ENCODE measurements around the gene PYROXD2. TPM values are rescaled to one million over a fixed set of nuclear protein-coding genes. Genes with fewer than 3 reads are reported as not detected.

PYROXD2 gene
- total RNA-seq, 1 donor from 2014 or later = 2.8 TPM

DNA sequence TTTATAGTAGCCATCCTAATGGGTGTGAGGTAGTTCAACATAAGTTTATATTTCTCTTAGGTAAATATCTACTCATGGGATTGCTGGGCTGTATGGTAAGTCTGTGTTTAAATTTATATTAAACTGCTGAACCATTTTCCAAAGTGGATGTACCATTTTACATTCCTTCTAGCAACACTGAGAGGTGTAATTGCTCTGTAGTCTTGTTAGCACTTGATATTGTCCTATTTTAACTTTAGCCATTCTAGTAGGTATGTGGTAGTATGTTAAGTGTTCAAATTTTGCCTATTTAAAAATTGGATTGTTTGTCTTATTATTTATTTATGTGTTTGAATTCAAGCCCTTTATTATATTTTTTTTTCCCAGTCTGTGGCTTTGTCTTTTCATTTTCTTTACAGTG, 34.3 kb upstream of the PYROXD2 start:
- Mint-ChIP-seq H3K36me3 (ENCODE audit: low read depth) (peaks cover 9% of the 10 kb centered on the region), H3K4me3 (ENCODE audit: low read depth) (no peak overlapping the region), H3K4me1 (ENCODE audit: low read depth) (peaks cover 22% of the 10 kb centered on the region), H3K9me3 (no peaks in the 10 kb centered on the region), H3K27me3 (ENCODE audit: low read depth) (peaks cover 22% of the 10 kb centered on the region), H3K27ac (no peak overlapping the region)
- DNase-seq (ENCODE audit: low spot score) = no peak
- intact Hi-C loops (cut with micrococcal nuclease) = loop anchor here (5.0 to 10.0 kb wide), 3 partner anchors 314 to 1558 kb away; partner anchors contain the start of genes DNMBP, GOT1 and R3HCC1L

DNA sequence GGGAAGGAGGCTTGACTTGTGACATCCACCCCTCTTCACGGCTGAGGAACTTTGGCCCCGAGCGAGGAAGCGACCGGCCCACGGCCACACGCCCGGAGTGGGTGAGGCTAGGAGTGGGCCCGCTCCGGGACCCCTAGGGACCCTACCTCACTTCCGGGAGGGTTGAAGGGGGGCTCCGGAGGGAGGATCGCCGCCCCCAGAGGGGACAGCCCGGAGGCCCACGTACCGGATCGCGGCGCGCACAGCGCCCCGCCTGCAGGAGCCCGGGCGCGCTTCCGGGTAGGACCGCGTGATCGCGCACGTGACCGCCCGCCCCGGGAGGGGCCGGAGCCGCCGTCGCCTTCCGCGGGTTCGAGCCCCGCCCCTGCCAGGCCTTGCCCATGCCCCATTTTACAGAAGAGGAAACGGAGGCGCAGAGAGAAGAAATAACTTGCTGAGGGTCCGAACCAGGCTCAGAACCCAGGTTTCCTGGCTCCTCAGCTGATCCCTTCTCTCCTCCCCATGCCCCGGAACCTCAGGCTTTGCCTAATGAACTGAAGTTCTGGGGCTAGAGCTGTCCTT, 31.8 kb upstream of the PYROXD2 start, which contains the start of gene HPS1:
Gene HPS1, minus strand, starts transcription at position 275 of the 561 bp plus-strand sequence. CDS start 3,695 bp downstream, outside the sequence.
- peak; percentile 75 for DNase-seq (ENCODE audit: low spot score)
- H3K27me3 Mint-ChIP-seq (ENCODE audit: low read depth) = peaks cover 14% of the 10 kb centered on the region

DNA sequence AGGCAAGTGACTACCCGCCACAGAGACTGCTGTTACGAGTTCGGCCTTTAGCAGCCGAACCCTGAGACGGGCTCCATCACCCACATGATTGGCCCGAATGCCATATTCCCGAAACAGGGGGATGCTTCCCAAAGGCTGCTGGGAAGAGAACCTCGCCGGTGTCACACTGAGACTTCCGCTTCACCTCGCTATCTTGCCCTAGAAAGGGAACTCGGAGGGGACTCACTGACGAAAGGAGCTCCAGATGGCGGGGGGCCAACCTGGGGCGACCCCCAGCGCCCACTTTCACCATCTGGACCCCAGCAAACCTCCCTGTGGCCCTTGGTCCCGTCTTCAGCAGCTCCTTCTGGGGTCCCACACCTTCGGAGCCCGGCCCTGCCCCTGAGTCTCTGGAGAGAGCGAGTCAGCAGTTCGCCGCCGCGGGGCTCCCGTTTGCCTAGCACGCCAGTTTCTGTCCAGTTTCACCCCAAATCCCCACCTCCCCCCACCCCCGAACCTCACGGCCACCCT, 31.2 kb upstream of the PYROXD2 start:
- intact Hi-C loops (cut with micrococcal nuclease) = loop anchor here (5.0 to 10.0 kb wide), 3 partner anchors 311 to 1561 kb away; partner anchors contain the start of genes DNMBP, GOT1 and R3HCC1L

More for the DNA sequence above, 31.8 kb upstream of the PYROXD2 start, which contains the start of gene HPS1:
- Mint-ChIP-seq H3K4me1 (ENCODE audit: low read depth) (peaks cover 26% of the 10 kb centered on the region), H3K36me3 (ENCODE audit: low read depth) (peaks cover 32% of the 10 kb centered on the region), H3K4me3 (ENCODE audit: low read depth) (peak within 1 kb of the TSS; percentile 90), H3K27ac (peak within 1 kb of the TSS; percentile 81), H3K9me3 (no peaks in the 10 kb centered on the region)
- intact Hi-C loops (cut with micrococcal nuclease) = loop anchor here (5.0 to 10.0 kb wide), 3 partner anchors 312 to 1561 kb away; partner anchors contain the start of genes DNMBP, GOT1 and R3HCC1L

DNA sequence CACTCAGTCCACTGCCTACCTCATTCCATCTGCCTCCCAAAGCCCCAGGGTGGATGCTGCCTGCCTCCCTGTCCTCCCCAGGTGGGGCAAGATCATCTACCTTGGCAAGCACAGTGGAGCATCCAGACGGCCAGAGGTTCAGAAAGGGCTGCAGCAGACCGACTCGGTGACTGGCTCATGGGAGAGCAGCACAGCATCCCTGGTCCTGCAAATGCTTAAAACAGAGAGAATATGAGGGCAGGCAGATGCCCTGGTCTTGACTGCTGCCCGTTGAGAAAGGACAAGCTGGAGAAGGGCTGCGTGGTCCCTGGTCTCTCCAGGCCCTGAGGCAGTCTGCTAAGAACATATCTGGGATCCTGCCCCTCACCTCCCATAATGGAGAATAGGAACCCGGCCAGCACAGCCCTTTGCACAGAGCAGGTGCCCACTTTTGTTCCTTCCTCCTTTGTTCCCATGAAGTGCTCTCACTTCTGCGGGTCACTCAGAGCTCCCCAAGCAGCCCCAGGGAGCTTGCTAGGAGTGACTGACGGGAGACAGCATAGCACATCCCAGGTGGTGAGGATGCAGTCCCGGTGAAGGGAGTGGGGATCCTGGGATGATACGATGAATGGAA, 30.3 kb upstream of the PYROXD2 start:
- Mint-ChIP-seq H3K36me3 (ENCODE audit: low read depth) (peaks cover 45% of the 10 kb centered on the region), H3K27ac (no peak overlapping the region), H3K4me3 (ENCODE audit: low read depth) (peak overlapping the region; percentile 90), H3K27me3 (ENCODE audit: low read depth) (peaks cover 8% of the 10 kb centered on the region), H3K9me3 (no peaks in the 10 kb centered on the region), H3K4me1 (ENCODE audit: low read depth) (peaks cover 32% of the 10 kb centered on the region)
- no peak for DNase-seq (ENCODE audit: low spot score)
- intact Hi-C loops (cut with micrococcal nuclease) = loop anchor here (5.0 to 10.0 kb wide), 3 partner anchors 311 to 1562 kb away; partner anchors contain the start of genes DNMBP, GOT1 and R3HCC1L

More for the DNA sequence above, 31.2 kb upstream of the PYROXD2 start:
- Mint-ChIP-seq H3K4me1 (ENCODE audit: low read depth) (peaks cover 30% of the 10 kb centered on the region), H3K36me3 (ENCODE audit: low read depth) (peaks cover 38% of the 10 kb centered on the region), H3K9me3 (no peaks in the 10 kb centered on the region), H3K4me3 (ENCODE audit: low read depth) (peak overlapping the region; percentile 90), H3K27ac (peak overlapping the region; percentile 81), H3K27me3 (ENCODE audit: low read depth) (peaks cover 14% of the 10 kb centered on the region)
- no peak for DNase-seq (ENCODE audit: low spot score)

DNA sequence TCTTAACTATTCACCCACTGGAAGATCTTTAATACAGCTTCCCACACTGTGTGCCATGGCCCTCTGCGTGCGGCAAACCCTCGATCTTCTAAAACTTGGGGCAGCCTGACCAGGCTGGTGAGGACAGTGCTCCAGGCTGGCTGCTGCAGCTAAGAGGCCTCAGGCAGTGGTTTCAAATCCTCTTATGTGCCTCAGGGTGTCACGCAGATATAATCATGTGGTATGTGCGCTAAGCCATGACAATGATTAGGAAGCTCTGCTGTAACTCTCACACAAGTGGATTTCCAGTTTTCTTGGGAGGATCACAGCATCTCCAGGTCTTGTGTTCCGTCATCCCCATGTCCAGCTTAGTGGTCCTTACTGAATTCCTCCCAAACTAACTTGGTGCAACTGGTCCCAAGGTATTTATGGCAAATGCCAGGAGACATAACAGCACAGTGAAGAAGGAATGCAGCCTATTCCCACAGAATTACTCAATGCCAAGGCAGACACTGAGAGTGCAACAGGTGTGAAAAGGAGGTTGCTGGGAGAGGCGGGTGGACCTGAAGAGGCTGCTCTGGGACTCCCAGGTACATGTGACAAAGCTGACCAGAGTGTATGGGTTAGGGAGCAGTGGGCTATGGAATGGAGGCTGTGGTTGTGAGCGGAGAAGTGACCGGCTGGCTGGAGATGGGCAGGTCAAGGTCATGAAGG, 29.5 kb upstream of the PYROXD2 start:
- Mint-ChIP-seq H3K36me3 (ENCODE audit: low read depth) (peaks cover 53% of the 10 kb centered on the region), H3K9me3 (no peaks in the 10 kb centered on the region), H3K27ac (peak overlapping the region; percentile 55), H3K27me3 (ENCODE audit: low read depth) (peaks cover 4% of the 10 kb centered on the region), H3K4me1 (ENCODE audit: low read depth) (peaks cover 32% of the 10 kb centered on the region), H3K4me3 (ENCODE audit: low read depth) (peak overlapping the region; percentile 90)
- no peak for DNase-seq (ENCODE audit: low spot score)
- intact Hi-C loops (cut with micrococcal nuclease) = loop anchor here (5.0 to 10.0 kb wide), 3 partner anchors 310 to 1563 kb away; partner anchors contain the start of genes DNMBP, GOT1 and R3HCC1L

DNA sequence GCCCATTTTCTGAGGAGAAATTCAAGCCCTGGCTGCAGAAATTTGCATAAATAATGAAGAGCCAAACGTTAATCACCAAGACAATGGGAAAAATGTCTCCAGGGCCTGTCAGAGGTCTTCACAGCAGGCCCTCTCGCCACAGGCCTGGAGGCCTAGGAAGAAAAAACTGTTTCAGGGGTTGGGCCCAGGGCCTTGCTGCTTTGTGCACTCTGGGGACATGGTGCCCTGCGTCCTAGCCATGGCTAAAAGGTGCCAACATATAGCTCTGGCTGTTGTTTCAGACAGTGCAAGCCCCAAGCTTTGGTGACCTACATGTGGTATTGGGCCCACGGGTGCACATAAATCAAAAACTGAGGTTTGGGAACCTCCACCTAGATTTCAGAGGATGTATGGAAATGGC, 23.7 kb upstream of the PYROXD2 start:
- no peaks in the 10 kb centered on the region for H3K27me3 Mint-ChIP-seq (ENCODE audit: low read depth)
- no peaks in the 10 kb centered on the region for H3K9me3 Mint-ChIP-seq
- H3K27ac Mint-ChIP-seq = no peak overlapping the region
- intact Hi-C loops (cut with micrococcal nuclease) = no loop called here
- H3K36me3 Mint-ChIP-seq (ENCODE audit: low read depth) = peaks cover 93% of the 10 kb centered on the region
- peaks cover 16% of the 10 kb centered on the region for H3K4me1 Mint-ChIP-seq (ENCODE audit: low read depth)
- no peak for DNase-seq (ENCODE audit: low spot score)
- H3K4me3 Mint-ChIP-seq (ENCODE audit: low read depth) = no peak overlapping the region

DNA sequence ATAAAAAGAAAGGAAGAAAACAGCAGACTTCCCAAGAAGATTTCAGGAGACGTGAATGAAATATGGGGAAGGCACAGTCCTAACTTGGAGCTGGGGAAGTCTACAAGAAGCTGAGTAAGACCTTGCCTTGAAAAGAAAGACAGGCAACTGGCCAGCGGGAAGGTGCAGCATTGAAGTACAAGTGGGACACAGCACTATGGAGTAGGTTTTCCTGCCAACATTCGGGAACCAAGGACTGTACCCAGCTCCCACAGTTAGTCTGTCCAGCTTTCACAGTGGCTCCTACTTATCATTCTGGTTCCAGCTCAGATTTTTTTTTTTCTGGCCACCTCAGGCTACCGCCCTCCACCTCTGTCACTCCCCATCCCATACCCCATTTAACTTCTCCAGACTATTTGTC, 21.7 kb upstream of the PYROXD2 start:
- no peak overlapping the region for H3K27ac Mint-ChIP-seq
- H3K36me3 Mint-ChIP-seq (ENCODE audit: low read depth) = peaks cover 91% of the 10 kb centered on the region
- intact Hi-C loops (cut with micrococcal nuclease) = no loop called here
- H3K9me3 Mint-ChIP-seq = peaks cover 11% of the 10 kb centered on the region
- H3K4me3 Mint-ChIP-seq (ENCODE audit: low read depth) = no peak overlapping the region
- peaks cover 13% of the 10 kb centered on the region for H3K4me1 Mint-ChIP-seq (ENCODE audit: low read depth)
- DNase-seq (ENCODE audit: low spot score) = no peak
- H3K27me3 Mint-ChIP-seq (ENCODE audit: low read depth) = no peaks in the 10 kb centered on the region

DNA sequence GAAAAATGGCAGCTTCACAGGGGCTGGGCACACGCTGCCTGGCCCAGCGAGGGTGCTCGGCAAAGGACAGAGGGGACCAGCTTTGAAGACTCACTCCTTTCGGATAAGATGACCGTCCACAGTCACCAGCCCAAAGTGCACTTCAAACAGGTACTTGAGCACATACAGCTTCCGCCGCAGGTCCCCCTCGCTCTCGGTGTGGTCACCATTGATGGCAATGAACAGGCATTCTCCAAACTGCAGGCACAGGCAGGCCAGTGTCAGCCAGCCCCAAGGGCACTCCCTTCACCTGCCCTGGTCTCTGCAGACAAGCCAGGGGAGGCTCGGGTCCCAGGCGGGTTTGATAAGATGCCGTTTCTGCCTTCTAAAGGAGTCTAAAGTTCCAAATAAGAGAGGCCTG, 20.2 kb upstream of the PYROXD2 start:
- Mint-ChIP-seq H3K4me1 (ENCODE audit: low read depth) (peaks cover 8% of the 10 kb centered on the region), H3K27ac (no peak overlapping the region), H3K27me3 (ENCODE audit: low read depth) (no peaks in the 10 kb centered on the region), H3K36me3 (ENCODE audit: low read depth) (peaks cover 92% of the 10 kb centered on the region), H3K4me3 (ENCODE audit: low read depth) (no peak overlapping the region), H3K9me3 (peaks cover 11% of the 10 kb centered on the region)
- intact Hi-C loops (cut with micrococcal nuclease) = no loop called here
- DNase-seq (ENCODE audit: low spot score) = no peak

DNA sequence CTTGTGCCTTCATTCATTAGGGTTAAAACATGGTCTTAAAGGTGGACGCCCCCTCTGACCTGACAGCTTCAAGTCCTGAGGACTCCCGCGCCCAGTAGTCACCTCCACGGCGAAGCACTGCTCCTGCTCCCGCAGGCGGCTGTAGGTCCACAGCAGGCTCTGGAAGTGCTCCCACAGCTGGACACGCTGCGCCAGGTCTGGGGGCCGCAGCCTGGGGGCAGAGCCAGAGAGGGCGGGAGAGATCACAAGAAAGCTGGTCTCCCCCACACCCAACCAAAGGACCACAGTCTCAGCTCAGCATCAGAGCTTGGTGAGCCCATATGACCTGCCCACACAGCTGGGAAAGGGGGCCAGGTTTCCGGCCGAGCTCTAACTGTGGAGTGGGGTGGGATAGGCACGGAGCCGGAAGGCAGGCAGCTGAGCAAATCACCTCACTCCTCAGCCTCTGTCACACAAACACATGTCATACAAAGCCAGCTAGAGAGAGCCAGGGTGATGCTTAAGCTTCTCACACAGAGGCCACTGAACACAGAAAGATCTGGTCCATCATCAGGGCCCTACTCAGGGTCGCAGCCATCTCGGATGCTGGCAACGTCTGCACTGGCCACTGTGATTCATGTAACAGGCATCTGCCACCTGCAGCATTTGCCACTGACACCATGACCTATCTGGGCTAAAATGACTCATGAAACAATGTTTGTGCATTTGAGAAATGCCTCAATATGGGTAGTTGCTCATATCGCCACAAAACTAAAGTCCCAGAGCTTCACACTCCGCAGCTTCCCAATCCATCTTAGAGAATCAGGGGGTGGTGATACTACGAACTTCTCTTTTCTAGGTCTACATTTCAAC, 19.1 kb upstream of the PYROXD2 start:
- peaks cover 8% of the 10 kb centered on the region for H3K4me1 Mint-ChIP-seq (ENCODE audit: low read depth)
- H3K27me3 Mint-ChIP-seq (ENCODE audit: low read depth) = no peaks in the 10 kb centered on the region
- no peak overlapping the region for H3K4me3 Mint-ChIP-seq (ENCODE audit: low read depth)
- H3K27ac Mint-ChIP-seq = no peak overlapping the region
- peaks cover 82% of the 10 kb centered on the region for H3K36me3 Mint-ChIP-seq (ENCODE audit: low read depth)
- intact Hi-C loops (cut with micrococcal nuclease) = no loop called here
- H3K9me3 Mint-ChIP-seq = peaks cover 11% of the 10 kb centered on the region
- no peak for DNase-seq (ENCODE audit: low spot score)

DNA sequence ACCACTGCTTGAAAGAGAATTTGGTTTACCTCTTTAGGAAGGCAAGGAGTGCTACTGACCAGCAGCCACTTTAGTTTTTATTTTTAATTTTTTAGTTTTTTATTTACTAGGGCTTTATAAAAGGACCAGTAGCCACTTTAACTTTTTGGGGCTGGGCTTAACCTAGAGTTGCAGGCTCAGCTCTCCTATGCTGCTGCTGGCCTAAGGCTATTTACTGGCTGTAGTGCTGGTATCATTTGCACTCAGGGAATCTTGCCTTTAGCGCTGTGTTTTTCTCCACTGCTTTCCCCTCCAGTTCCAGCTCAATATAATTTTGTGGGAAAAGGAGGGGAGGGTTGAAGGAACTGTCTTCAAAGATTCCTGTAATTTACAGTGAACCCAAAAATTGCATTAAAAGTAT, 18.4 kb upstream of the PYROXD2 start:
- DNase-seq (ENCODE audit: low spot score) = no peak
- Mint-ChIP-seq H3K4me1 (ENCODE audit: low read depth) (peaks cover 6% of the 10 kb centered on the region), H3K36me3 (ENCODE audit: low read depth) (peaks cover 74% of the 10 kb centered on the region), H3K9me3 (peaks cover 11% of the 10 kb centered on the region), H3K4me3 (ENCODE audit: low read depth) (no peak overlapping the region), H3K27ac (no peak overlapping the region), H3K27me3 (ENCODE audit: low read depth) (no peaks in the 10 kb centered on the region)
- intact Hi-C loops (cut with micrococcal nuclease) = no loop called here

DNA sequence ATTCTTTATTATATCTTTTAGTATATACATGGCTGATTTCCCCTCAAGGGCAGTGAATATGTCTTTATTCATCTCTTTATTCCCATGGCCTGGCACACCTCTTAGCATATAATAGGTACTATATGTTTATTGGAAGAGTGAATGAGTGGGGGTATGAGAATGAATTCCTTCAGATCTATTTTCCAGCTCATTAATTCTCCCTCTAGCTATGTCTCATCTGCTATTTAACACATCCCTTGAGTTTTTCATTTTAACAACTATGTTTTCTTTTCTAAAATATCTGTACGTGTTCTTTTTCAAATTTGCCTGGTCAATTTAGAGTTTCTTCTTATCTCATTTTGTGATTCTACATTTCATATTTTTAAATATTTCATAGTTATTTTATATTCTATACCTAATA, 17.3 kb upstream of the PYROXD2 start:
- H3K36me3 Mint-ChIP-seq (ENCODE audit: low read depth) = peaks cover 69% of the 10 kb centered on the region
- intact Hi-C loops (cut with micrococcal nuclease) = no loop called here
- no peaks in the 10 kb centered on the region for H3K27me3 Mint-ChIP-seq (ENCODE audit: low read depth)
- no peak overlapping the region for H3K4me3 Mint-ChIP-seq (ENCODE audit: low read depth)
- H3K27ac Mint-ChIP-seq = no peak overlapping the region
- H3K9me3 Mint-ChIP-seq = peaks cover 11% of the 10 kb centered on the region
- peaks cover 2% of the 10 kb centered on the region for H3K4me1 Mint-ChIP-seq (ENCODE audit: low read depth)
- no peak for DNase-seq (ENCODE audit: low spot score)

DNA sequence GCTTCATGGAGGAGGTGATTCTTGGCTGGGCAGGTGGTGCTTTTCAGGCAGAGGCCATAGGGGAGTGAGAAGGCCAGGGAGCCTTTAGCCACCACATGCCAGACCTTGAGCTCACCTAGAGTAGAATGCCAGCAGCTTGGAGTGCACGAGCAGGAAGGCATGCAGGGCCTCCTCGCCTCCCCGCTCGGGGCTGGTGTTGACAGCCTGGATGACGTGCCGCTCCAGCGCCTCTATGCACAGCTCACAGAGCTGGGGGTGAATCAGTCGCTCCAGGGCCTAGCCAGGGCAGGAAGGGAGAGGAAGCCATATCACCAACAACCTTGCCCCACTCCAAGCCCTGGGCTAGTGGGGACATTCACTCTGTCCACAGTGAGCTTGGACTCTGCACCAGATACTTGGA, 16.0 kb upstream of the PYROXD2 start:
- intact Hi-C loops (cut with micrococcal nuclease) = no loop called here
- H3K36me3 Mint-ChIP-seq (ENCODE audit: low read depth) = peaks cover 63% of the 10 kb centered on the region
- peaks cover 11% of the 10 kb centered on the region for H3K9me3 Mint-ChIP-seq
- no peak for DNase-seq (ENCODE audit: low spot score)
- H3K4me1 Mint-ChIP-seq (ENCODE audit: low read depth) = no peaks in the 10 kb centered on the region
- H3K27ac Mint-ChIP-seq = no peak overlapping the region
- H3K27me3 Mint-ChIP-seq (ENCODE audit: low read depth) = no peaks in the 10 kb centered on the region
- H3K4me3 Mint-ChIP-seq (ENCODE audit: low read depth) = no peak overlapping the region

Measured in activated T-helper 2 cell treated with anti-CD3 and anti-CD28 coated beads, Interferon-gamma antibody, Interleukin-2, Interleukin-4, amounts not matched to agents 10 μg/mL and 5 μg/mL and 100 μg/mL, durations not matched to agents 14 hours and 24 hours and 36 hours (primary cell).